ENCODE measurements around the gene NXPE1. TPM values are rescaled to one million over a fixed set of nuclear protein-coding genes. Genes with fewer than 3 reads are reported as not detected.

The NXPE1 gene
- total and polyA plus RNA-seq, 2 experiments from 2014 or later, result not detected

GRCh38 chr11:114553642-114554041 lies 6.0 kb downstream of the NXPE1 start:
- Mint-ChIP-seq H3K27me3 (ENCODE audit: insufficient read depth, low read depth, poor library complexity) (peaks cover 2% of the 10 kb centered on the region), H3K4me3 (no peak overlapping the region), H3K27ac (no peak overlapping the region), H3K4me1 (peaks cover 11% of the 10 kb centered on the region), H3K36me3 (ENCODE audit: low read depth) (no peaks in the 10 kb centered on the region), H3K9me3 (no peaks in the 10 kb centered on the region)
- H3F3A ChIP-seq (replicated peaks; ENCODE audit: low read depth), result no peaks in the 10 kb centered on the region
- no peak overlapping the region for H2AFZ ChIP-seq
- H3K4me2 ChIP-seq, result no peak overlapping the region
- H4K20me1 ChIP-seq (replicated peaks; ENCODE audit: insufficient read depth), result no peaks in the 10 kb centered on the region
- H3K36me3 ChIP-seq (ENCODE audit: insufficient read depth), result no peaks in the 10 kb centered on the region
- no peaks in the 10 kb centered on the region for H3K79me2 ChIP-seq (replicated peaks; ENCODE audit: insufficient read depth)
- peaks cover 4% of the 10 kb centered on the region for H3K9me2 ChIP-seq (ENCODE audit: insufficient read depth)
- TF ChIP-seq ETS1 (IDR thresholded peaks at IDR 0.05) (no peak), CREB1 (CRISPR knock-in tag; IDR thresholded peaks at IDR 0.05; ENCODE audit: low read depth) (no peak), NANOG (IDR thresholded peaks at IDR 0.05; ENCODE audit: borderline replicate concordance) (no peak), POLR2AphosphoS5 (IDR thresholded peaks at IDR 0.05; ENCODE audit: low read depth) (no peak), STAT1 (IDR thresholded peaks at IDR 0.05; ENCODE audit: unreplicated experiment) (no peak), ZNF462 (CRISPR knock-in tag; IDR thresholded peaks at IDR 0.05) (no peak), ZNF114 (CRISPR knock-in tag; IDR thresholded peaks at IDR 0.05) (no peak), CTCF (conservative IDR thresholded peaks at IDR 0.05; ENCODE audit: low read depth in 2 of 2) (no peak), EZH2phosphoT487 (IDR thresholded peaks at IDR 0.05; ENCODE audit: unreplicated experiment) (no peak), ZNF331 (CRISPR knock-in tag; IDR thresholded peaks at IDR 0.05; ENCODE audit: low read depth) (no peak), REST (IDR thresholded peaks at IDR 0.05; ENCODE audit: unreplicated experiment) (no peak), EZH2 (IDR thresholded peaks at IDR 0.05; ENCODE audit: low read depth, unreplicated experiment) (no peak), JUNB (IDR thresholded peaks at IDR 0.05; ENCODE audit: unreplicated experiment) (no peak)
- ATAC-seq (no peak), DNase-seq (ENCODE audit: low spot score) (no peak)
- no peaks in the 10 kb centered on the region for H3K27me3 ChIP-seq (ENCODE audit: insufficient read depth)
- H3K27ac ChIP-seq (ENCODE audit: low read depth), result no peak overlapping the region
- no peak overlapping the region for H3K4me3 ChIP-seq
- no peaks in the 10 kb centered on the region for H3K4me1 ChIP-seq (ENCODE audit: insufficient read depth)

Data from GM23338 (cell line).